HG03571 (cell line): ENCODE data around the gene SENP5.
"Not testable (repeated sequence)": the region's sequence is repeated elsewhere in the genome, so short reads cannot be mapped to it uniquely, and the experiment has no call there.

ENCODE experiments used
- ATAC-seq: cut with Tn5 transposase; IDR thresholded peaks from one replicate; pipeline ENCODE4 v1.9.1; 2021; ENCODE audit not compliant: unreplicated experiment

Gene SENP5, protein sequence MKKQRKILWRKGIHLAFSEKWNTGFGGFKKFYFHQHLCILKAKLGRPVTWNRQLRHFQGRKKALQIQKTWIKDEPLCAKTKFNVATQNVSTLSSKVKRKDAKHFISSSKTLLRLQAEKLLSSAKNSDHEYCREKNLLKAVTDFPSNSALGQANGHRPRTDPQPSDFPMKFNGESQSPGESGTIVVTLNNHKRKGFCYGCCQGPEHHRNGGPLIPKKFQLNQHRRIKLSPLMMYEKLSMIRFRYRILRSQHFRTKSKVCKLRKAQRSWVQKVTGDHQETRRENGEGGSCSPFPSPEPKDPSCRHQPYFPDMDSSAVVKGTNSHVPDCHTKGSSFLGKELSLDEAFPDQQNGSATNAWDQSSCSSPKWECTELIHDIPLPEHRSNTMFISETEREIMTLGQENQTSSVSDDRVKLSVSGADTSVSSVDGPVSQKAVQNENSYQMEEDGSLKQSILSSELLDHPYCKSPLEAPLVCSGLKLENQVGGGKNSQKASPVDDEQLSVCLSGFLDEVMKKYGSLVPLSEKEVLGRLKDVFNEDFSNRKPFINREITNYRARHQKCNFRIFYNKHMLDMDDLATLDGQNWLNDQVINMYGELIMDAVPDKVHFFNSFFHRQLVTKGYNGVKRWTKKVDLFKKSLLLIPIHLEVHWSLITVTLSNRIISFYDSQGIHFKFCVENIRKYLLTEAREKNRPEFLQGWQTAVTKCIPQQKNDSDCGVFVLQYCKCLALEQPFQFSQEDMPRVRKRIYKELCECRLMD

DNA sequence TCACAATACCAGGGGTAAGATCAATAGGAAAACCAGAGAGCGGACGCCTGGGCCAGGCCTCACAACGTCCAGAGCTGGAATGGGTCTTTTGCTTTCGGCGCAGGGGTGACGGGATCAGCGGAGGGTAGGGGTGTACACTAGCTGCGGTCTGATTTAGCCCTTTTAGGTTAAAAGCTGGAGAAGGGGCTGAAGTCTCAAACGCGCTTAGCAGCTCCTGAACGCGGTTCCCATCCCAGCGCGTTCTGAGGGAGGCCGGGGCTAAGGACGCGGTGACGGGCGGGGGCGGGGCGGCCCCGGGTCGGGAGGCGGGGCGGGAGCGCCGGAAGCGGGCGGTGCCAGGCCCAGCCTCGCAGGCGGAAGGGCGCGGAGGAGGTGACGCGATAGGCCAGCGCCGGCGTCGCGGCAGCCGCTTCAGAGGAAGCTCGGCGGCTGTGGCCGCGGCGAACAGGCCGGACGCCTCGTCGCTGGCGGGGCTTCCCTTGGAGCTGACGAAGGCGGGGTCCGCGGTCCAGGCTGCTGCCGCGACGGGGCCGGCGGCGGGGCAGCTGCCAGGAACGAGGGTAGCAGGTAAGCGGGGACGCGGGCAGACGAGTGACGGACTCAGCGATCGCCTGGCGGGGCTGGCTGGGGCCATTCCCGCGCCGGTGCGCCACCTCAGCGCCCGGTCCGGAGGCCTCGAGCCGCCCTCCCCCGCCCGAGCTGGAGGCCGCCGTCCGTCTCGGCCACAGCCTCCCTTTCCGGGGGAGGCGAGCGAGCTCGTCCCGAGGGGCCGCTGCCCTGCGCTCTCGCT is at the start of gene SENP5:
Gene SENP5 (plus strand): TSS at position 414 of the 790 bp plus-strand sequence. CDS start 17,262 bp downstream, outside the sequence.
- ATAC-seq: peak; percentile 88

DNA sequence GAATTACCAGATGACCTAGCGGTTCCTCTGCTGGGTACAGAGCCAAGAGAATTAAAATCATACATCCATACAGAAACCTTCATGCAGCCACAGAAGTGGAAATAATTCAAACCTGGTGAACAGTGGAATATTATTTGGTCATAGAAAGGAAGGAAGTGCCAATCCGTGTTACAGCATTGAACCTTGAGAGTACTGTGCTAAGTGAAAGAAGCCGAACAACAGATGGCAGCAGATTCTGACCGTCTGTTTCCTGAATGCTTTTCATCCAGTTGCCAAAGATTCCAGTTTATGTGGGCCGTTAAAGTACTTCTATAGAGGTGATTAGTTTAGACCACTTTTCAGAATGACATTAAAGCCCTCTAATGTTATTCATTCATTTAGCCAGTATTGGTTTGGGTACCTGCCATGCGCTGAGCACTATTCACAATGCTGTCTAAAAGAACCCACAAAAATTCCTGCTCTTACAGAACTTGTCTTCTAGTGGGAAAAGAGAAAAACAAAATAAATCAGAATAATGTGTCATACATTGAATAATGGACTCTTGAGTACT is 45.8 kb upstream of the SENP5 start:
- no peak for ATAC-seq

DNA sequence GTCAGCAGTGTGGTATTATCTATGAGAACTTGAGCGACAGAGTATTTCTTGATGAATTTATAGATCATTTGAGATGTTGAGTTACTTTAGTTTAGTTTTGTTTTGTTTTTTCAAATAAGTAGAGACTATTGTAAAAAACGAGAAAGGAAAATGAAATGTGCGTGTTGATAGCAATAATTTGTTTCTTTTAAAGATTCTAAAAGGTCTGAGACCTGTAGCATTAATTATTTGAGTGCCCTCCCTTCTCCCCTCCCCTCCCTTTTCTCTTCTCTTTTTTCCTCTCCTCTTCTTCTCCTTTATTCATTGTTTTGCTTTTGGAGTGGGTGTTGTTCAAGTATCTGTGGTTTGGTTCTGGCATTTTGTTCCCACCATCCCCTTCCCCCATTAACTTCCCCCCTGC is 38.1 kb upstream of the SENP5 start:
- not testable (repeated sequence) for ATAC-seq

DNA sequence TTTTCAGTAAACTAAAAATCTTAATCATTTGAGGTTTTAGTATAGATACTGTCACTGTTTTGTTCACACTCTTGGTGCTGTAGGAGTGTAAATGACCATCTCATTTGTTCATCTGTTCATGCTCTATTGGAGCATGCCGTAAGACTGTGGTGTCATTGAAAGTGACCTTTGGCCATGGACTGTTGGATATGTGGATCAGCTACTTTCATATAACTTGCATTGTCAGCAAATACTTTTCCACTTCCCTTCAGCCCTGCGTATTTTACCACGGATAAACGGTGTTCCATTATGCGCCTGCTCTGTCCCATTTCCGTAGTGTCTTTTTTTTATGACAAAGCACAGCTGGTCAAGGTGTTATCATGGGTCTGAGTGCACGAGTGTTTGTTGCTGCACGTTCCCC is 32.6 kb upstream of the SENP5 start:
- no peak for ATAC-seq

DNA sequence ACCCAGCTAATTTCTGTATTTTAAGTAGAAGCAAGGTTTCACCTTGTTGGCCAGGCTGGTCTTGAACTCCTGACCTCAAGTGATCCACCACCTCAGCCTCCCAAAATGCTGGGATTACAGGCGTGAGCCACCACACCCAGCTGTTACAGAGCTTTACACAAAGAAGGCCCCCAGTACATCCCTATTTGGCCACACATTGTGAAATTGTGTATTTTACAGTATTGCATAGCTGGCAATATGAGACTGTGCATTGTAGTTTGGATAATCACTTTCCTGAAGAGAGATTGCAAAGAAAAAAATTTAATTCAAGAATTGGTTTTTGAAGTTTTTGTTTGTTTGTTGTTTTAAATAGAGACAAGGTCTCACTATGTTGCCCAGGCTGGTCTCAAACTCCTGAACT is 31.1 kb upstream of the SENP5 start:
- not testable (repeated sequence) for ATAC-seq

DNA sequence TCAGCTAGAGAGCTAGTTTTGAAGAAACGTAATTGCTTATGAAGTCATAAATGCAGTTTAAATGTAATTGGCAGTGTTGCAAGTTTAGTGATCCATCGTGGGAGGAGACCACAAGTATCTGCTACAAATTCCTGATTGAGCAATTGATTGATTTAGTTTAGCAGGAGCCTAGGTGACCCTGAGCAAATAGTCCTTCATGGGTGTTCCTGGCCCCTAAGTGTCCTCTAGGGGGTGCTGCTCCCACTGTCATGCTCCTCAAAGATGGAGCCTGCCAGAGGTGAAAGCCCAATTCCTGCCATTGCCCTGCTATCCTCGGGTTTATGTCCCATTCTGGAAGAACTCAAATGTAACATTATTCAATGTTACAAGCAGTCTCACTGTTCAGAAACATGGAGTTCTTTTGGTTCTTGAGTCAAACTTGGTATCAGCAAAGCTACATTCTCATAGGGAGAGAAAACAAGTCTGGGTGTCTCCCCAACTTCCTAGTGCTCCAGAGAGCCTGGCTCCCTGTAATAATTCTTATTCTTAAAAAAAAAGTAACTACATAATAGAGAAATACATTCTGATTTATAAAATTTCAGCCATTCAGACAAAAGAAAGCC is 29.8 kb upstream of the SENP5 start:
- ATAC-seq: peak; percentile 62

DNA sequence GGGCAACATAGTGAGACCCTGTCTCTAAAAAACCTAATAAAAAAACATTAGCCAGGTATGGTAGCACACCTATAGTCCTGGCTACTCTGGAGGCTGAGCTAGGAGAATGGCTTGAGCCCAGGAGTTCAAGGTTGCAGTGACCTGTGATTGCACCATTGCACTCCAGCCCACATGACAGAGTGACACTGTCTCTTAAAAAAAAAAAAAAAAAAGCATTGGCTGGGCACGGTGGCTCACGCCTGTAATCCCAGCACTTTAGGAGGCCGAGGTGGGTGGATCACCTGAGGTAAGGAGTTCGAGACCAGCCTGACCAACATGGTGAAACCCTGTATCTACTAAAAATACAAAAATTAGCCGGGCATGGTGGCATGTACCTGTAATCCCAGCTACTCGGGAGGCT is 28.4 kb upstream of the SENP5 start:
- not testable (repeated sequence) for ATAC-seq

DNA sequence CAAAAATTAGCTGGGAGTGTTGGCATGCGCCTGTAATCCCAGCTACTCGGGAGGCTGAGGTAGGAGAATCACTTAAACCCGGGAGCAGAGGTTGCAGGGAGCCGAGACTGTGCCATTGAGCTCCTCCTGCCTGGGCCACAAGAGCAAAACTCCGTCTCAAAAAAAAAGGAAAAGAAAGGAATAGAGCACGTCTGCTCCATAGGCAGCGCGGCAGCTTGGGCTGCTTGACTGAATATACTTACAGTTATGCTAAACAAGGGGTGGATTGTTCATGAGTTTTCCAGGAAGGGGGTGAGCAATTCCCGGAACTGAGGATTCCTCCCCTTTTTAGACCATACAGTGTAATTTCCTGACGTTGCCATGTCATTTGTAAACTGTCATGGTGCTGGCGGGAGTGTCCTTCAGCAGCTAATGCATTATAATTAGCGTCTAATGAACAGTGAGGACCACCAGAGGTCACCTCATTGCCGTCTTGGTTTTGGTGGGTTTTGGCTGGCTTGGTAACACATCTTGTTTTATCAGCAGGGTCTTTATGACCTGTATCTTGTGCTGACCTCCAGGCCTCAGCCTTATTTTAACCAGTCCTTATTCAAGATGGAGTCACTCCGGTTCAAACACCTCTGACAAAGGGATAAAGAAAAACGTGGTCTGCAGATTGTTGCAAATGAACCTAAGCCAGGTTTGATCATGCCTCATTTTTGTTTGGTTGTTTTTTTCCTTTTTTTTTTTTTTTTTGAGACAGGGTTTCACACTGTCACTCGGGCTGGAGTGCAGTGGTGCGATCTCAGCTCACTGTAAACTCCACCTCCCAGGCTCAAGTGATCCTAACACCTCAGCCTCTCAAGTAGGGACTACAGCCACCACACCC is 24.9 kb upstream of the SENP5 start:
- no peak for ATAC-seq

DNA sequence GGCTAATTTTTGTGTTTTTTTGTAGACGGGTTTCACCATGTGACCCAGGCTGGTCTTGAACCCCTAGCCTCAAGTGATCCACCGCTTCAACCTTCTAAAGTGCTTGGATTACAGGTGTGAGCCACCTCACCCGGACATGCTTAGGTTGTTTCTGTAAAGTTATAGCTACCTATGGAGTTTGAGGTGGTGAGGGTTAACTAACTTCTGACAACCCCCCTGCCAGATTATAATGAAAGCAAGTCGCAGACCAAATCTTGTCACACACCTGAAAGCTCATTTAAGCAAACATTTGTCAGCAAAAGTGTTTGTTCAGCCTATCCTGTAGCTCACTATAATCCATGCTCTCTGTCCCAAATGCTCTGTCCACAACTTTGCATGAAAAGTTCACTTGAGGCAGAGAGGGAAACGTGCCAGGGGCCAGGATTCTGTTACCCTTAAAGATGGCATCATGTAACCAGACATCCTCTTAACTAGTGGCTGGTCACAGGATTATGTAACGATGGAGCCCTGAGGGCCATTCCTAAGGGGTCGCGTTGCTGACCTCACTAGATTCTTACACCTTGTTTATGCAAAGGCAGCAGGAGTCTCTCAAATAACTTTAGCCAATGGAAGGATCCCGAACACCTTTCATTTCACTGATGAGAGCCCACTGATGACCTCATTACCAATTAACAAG is 24.1 kb upstream of the SENP5 start:
- ATAC-seq: no peak

DNA sequence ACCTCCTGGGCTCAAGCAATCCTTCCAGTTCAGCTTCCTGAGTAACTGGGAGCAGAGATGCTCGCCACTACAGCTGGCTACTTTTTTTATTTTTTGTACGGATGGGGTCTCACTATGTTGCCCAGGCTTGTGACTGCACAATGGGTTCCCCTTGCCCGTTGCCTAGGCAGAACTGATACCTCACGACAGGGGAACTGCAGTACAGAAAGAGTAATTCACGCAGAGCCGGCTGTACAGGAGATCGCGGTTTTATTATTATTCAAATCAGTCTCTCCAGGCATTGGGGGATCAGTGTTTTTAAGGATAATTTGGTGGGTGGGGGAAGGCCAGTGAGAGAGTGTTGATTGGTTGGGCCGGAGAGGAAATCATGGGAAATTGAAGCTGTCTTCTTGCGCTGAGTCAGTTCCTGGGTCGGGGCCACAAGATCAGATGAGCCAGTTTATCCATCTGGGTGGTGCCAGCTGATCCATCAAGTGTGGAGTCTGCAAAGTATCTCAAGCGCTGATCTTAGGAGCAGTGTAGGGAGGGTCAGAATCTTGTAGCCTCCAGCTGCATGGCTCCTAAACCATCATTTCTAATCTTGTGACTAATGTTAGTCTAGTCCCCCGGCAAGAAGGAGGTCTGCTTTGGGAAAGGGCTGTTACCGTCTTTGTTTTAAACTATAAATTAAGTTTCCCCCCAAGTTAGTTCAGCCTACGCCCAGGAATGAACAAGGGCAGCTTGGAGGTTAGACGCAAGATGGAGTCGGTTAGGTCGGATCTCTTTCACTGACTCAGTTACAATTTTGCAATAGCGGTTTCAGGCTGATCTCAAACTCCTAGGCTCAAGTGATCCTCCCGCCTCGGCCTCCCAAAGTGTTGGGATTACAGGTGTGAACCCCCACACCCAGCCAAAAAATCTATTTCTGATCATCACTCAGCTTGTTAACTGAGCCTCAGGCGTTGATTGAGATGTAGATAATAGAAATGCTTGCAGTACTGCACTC is 23.2 kb upstream of the SENP5 start:
- not testable (repeated sequence) for ATAC-seq

DNA sequence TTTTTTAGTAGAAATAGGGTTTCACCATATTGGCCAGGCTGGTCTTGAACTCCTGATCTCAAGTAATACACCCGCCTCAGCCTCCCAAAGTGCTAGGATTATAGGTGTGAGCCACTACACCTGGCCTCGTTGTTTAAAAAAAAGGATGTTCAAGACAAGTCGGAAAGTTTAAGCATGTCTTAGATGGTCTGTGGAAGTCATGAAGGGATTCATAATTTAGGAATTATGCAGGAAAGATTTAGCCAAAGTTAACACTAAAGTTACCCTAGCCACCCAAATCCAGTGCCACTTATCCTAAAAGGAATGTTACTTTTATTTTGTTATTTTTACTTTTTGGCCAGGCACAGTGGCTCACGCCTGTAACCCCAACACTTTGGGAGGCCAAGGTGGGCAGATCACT is 19.3 kb upstream of the SENP5 start:
- ATAC-seq: not testable (repeated sequence)

DNA sequence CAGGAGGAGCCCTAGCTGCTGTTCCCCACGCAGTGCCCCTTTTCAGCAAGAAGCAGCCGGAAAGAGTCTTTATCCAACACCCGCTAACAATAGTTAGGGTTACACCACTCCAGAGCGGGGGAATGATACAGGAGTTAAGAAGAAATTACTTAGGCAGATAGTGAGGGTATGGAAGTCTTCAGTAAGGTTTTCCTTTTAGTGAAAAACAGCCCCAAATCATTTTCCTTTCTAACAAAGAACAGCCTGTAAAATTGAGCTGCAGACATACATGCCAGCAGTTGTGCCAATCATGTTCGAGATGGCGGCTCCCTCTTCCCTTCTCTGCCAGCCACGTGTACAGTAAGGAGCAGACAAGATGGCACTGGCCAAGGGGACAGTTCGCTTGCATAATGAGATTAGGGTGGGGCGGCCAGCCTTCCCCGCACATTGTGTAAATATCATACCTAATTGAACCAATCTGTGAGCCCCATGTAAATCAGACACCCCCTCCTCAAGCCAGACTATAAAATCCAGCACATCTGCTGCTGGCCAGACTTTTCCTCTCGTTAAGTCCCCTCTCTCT is 18.5 kb upstream of the SENP5 start:
- ATAC-seq: no peak

DNA sequence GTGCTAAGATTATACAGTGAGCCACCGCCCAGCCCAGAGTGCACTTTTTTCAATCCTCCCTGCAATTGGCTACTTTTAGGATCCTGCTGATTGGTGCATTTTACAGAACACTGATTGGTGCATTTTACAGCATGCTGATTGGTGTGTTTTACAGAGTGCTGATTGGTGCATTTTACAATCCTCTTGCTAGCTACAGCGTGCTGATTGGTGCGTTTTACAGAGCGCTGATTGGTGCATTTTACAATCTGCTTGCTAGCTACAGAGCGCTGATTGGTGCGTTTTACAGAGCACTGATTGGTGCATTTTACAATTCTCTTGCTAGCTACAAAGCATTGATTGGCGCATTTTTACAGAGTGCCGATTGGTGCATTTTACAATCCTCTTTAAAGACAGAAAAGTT is 4.7 kb upstream of the SENP5 start:
- not testable (repeated sequence) for ATAC-seq

DNA sequence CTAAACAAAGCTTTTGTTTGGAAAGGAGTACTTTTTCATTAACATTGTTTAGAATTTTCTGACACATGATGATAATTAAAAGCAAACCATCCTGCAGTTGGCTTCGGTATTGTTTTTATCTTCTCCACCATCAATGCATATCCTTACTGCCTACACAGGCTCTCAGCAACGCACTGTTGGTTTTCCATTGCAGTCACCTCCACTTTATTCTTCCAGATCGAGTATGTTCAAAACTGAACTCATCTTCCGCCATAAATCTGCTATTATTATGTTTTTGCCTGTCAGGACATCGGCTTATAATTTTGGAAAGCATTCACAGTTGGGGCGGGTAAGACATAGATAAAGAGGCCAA is 589 bp upstream of the SENP5 start:
- no peak for ATAC-seq

DNA sequence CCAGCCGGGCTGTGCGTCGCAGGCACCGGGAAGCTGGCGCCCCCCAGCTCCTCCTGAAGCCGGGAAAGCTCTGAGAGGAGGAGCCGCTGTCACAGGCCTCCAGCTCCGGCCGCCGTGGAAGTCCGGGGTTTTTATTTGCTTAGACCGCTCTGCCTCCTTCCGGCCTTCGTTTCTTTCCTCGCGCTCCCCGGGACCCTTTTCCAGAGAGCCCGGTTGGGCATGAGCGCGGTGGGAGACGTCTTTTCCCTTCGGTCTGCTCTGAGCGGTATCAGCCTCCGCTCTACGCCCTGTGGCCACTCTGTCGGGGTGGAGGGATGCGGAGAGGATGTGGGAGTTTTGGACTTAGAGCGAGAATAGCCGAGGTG is 559 bp downstream of the SENP5 start:
- ATAC-seq: peak; percentile 6

DNA sequence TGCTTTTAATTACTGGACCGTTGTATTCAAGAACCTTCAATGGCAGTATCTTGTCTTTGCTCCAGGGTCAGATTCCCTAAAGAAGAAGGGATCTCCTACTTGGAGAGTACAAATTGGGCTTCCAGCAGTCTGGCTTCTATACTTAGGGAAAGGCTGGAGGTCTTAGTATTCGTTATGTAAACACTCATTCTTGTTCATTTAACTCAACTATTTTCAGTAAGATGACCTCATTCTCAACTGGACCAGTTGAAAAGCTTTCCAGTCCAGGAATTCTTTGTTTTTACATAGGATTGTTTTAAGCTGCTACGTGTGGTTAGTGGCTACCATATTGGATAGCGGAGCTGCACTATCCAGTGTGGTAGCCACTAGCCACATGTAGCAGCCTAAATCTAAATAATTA is 4.6 kb downstream of the SENP5 start:
- no peak for ATAC-seq

DNA sequence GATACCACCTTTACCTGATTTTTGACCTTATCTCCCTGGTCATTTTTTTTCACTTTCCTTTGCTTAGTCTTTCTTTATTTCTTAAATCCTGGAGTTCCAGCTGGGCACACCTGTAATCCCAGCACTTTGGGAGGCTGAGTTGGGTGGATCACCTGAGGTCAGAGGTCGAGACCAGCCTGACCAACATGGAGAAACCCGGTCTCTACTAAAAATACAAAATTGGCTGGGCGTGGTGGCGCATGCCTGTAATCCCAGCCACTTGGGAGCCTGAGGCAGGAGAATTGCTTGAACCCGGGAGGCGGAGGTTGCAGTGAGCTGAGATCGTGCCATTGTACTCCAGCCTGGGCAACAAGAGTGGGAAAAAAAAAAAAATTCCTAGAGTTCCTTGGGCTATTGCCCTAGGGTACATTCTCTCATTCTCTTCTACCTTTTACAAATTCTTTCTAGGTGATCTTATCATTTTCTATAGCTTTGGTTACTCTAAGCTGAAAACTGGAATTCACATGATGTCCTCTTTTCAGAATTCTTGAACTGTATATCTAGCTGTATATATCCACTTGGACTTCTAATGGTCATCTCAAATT is 6.9 kb downstream of the SENP5 start:
- not testable (repeated sequence) for ATAC-seq

DNA sequence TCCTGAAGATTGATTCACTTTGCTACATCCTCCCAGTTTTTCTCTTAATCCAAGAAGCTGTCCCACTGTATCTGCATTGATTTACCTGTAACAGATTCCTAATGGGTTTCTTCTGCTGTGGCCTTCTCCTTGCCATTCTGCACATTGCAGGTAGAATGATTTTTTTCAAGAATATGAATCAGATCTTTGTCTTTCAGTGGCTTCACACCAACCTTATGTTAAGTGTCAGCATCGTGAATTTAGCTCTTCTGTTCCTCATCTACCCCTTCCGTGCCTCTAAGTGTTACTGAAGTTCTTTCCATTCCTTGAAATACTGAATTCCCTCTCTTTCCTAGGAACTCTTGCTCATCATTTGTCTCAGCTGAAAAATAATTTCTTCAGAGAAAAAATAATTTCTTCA is 7.5 kb downstream of the SENP5 start:
- no peak for ATAC-seq
